Measurements from ENCODE around the gene MRAS.

DNA sequence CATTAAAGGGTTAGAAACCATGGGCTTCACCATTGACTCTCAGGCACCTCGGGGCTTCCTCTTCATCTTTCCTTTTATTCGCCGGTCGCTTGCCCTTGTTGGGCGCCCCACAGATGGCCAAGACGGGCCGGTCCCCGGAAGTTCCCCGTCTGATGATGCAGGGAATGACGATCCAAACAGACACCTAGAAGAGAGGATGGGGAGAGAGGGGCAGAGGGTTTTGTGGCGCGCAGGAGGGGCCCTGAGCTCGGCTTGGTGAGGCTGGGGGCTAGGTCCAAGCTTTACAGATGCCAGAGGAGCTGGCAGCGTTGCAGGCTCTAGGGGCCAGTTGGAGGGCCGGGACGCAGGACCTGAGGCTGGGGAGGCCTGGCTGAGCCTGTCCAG is 85.5 kb downstream of the MRAS start:
- TF ChIP-seq RAD21 (IDR thresholded peaks at IDR 0.05 in 1 of 2, conservative IDR thresholded peaks at IDR 0.05 in 1 of 2; ENCODE audit: low read depth in 2 of 2, low read length in 2 of 2) (no peak), EZH2 (IDR thresholded peaks at IDR 0.05; ENCODE audit: low read depth, low read length, severe bottlenecking) (no peak), CREB1 (IDR thresholded peaks at IDR 0.05) (no peak), CTCF (IDR thresholded peaks at IDR 0.05; ENCODE audit: control extremely low read depth in 1 of 3, insufficient read depth in 1 of 3, low read depth in 1 of 3, low read length in 3 of 3) (no peak), POLR2A (IDR thresholded peaks at IDR 0.05; ENCODE audit: control extremely low read depth in 1 of 2, low read depth in 2 of 2, low read length in 2 of 2) (no peak)
- TF ChIP-seq, protein P1, sequence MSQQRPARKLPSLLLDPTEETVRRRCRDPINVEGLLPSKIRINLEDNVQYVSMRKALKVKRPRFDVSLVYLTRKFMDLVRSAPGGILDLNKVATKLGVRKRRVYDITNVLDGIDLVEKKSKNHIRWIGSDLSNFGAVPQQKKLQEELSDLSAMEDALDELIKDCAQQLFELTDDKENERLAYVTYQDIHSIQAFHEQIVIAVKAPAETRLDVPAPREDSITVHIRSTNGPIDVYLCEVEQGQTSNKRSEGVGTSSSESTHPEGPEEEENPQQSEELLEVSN (IDR thresholded peaks at IDR 0.05): no peak
